HepG2 (cell line): ENCODE results near the gene SOAT1. TPM values are rescaled to one million over a fixed set of nuclear protein-coding genes. Genes with fewer than 3 reads are reported as not detected.

Experiments used
- ATF7 ChIP-seq, 2 experiments: fragments of 450-650 bp in 1 of 2; sonication (generic) in 1 of 2; formaldehyde crosslinking in 1 of 2; IDR thresholded peaks; 2 replicates each; pipeline versions ENCODE4 v1.4.0 to v1.6.1; 2016 to 2020; ENCODE audit warnings: antibody characterized with exemption in 1 of 2, mild to moderate bottlenecking in 1 of 2, missing genetic modification reagents in 1 of 2
- BORCS8-MEF2B ChIP-seq: sonication (generic); formaldehyde crosslinking; IDR thresholded peaks from 2 replicates; pipeline ENCODE4 v1.8.0; 2022; ENCODE audit warnings: mild to moderate bottlenecking, missing genetic modification reagents
- EZH2 ChIP-seq: conservative IDR thresholded peaks from 2 replicates; pipeline ENCODE4 v1.6.1; 2012; ENCODE audit warnings: mild to moderate bottlenecking, low read depth, low read length, moderate library complexity
- HNRNPLL ChIP-seq: fragments of 200-400 bp; formaldehyde crosslinking; IDR thresholded peaks from 2 replicates; pipeline ENCODE4 v1.6.1; 2017; ENCODE audit warnings: mild to moderate bottlenecking, low read depth, low read length; ENCODE audit not compliant: poor library complexity, severe bottlenecking
- IRX3 ChIP-seq: sonication (generic); formaldehyde crosslinking; IDR thresholded peaks from 2 replicates; pipeline ENCODE4 v1.8.1; 2023; ENCODE audit warnings: mild to moderate bottlenecking, low read depth, missing genetic modification reagents, borderline replicate concordance
- KLF9 ChIP-seq: IDR thresholded peaks from 2 replicates; pipeline ENCODE4 v1.6.1; 2016; ENCODE audit warnings: low read depth
- MXD4 ChIP-seq: IDR thresholded peaks from 2 replicates; pipeline ENCODE4 v1.6.1; 2016; ENCODE audit warnings: mild to moderate bottlenecking, missing biosample characterization, missing genetic modification reagents
- NFKB2 ChIP-seq: sonication (generic); formaldehyde crosslinking; IDR thresholded peaks from 2 replicates; pipeline ENCODE4 v1.4.0; 2020; ENCODE audit warnings: missing genetic modification reagents, borderline replicate concordance
- NFYB ChIP-seq: sonication (generic); formaldehyde crosslinking; IDR thresholded peaks from 2 replicates; pipeline ENCODE4 v1.4.0; 2020; ENCODE audit warnings: missing genetic modification reagents
- PCBP1 ChIP-seq: fragments of 200-400 bp; formaldehyde crosslinking; IDR thresholded peaks from 2 replicates; pipeline ENCODE4 v1.6.1; 2017; ENCODE audit warnings: mild to moderate bottlenecking, low read depth, low read length, borderline replicate concordance
- SKI ChIP-seq: fragments of 450-650 bp; IDR thresholded peaks from one replicate; pipeline ENCODE4 v1.6.1; 2018; ENCODE audit warnings: mild to moderate bottlenecking; ENCODE audit not compliant: partially characterized antibody
- SMARCE1 ChIP-seq: fragments of 450-650 bp; IDR thresholded peaks from 2 replicates; pipeline ENCODE4 v1.6.1; 2017; ENCODE audit warnings: borderline replicate concordance
- SP2 ChIP-seq: sonication (generic); formaldehyde crosslinking; IDR thresholded peaks from 2 replicates; pipeline ENCODE4 v1.5.1; 2020; ENCODE audit warnings: mild to moderate bottlenecking, missing genetic modification reagents
- ZFP41 ChIP-seq: sonication (generic); formaldehyde crosslinking; IDR thresholded peaks from 2 replicates; pipeline ENCODE4 v1.4.0; 2020; ENCODE audit warnings: mild to moderate bottlenecking, missing genetic modification reagents, borderline replicate concordance
- ZKSCAN1 ChIP-seq: fragments of 150-350 bp; IDR thresholded peaks from 2 replicates; pipeline ENCODE4 v1.6.1; 2014; ENCODE audit warnings: low read length
- ZNF225 ChIP-seq: sonication (generic); formaldehyde crosslinking; IDR thresholded peaks from 2 replicates; pipeline ENCODE4 v1.4.0; 2020; ENCODE audit warnings: mild to moderate bottlenecking, missing genetic modification reagents
- ZNF263 ChIP-seq: sonication (generic); formaldehyde crosslinking; IDR thresholded peaks from 2 replicates; pipeline ENCODE4 v1.4.0; 2020; ENCODE audit warnings: missing genetic modification reagents
- ZNF543 ChIP-seq: sonication (generic); formaldehyde crosslinking; IDR thresholded peaks from 2 replicates; pipeline ENCODE4 v1.4.0; 2020; ENCODE audit warnings: mild to moderate bottlenecking, missing genetic modification reagents
- polyA plus RNA-seq, 8 experiments: library from polyadenylated mRNA; depleted of rRNA in 3 of 8; stranded (reverse) in 7 of 8; unstranded in 1 of 8; fragments of >200 nt; fragmentation: Illumina TruSeq in 4 of 8; extraction: Trizol in 4 of 8; gene quantifications; 2 replicates each; pipeline versions ENCODE4 v1.2.1 to v1.2.3, GENCODE V29; 2011 to 2016; ENCODE audit warnings: low read depth in 4 of 8, missing spikeins in 1 of 8, mixed read lengths in 1 of 8; ENCODE audit not compliant: insufficient read depth in 1 of 8
- total RNA-seq, 5 experiments: library from RNA; depleted of rRNA; stranded (reverse); fragments of >200 nt; fragmentation: Illumina TruSeq; extraction: Trizol; gene quantifications; 2 replicates each; pipeline ENCODE4 v1.2.3, GENCODE V29; 2016; ENCODE audit warnings: low read depth in 1 of 5
- TF ChIP-seq, protein P1 (sequence below): sonication (generic); formaldehyde crosslinking; IDR thresholded peaks from 2 replicates; pipeline ENCODE4 v1.5.0; 2020; ENCODE audit warnings: missing genetic modification reagents, mild to moderate bottlenecking, borderline replicate concordance
- TF ChIP-seq, protein P2 (sequence below): sonication (generic); formaldehyde crosslinking; IDR thresholded peaks from 2 replicates; pipeline ENCODE4 v1.5.0; 2020; ENCODE audit warnings: missing genetic modification reagents
- TF ChIP-seq, protein P3 (sequence below): IDR thresholded peaks from 2 replicates; pipeline ENCODE4 v1.6.1; 2016; ENCODE audit warnings: control low read depth
- TF ChIP-seq, protein P4 (sequence below): sonication (generic); formaldehyde crosslinking; IDR thresholded peaks from 2 replicates; pipeline ENCODE4 v1.4.0; 2020; ENCODE audit warnings: mild to moderate bottlenecking, missing genetic modification reagents, borderline replicate concordance

The SOAT1 gene
- total and polyA plus RNA-seq, 2 of the 13 experiments (the other 11 are each of a cell fraction or from before 2014, with no cell fraction given) = 22.3 to 52.0 TPM

DNA sequence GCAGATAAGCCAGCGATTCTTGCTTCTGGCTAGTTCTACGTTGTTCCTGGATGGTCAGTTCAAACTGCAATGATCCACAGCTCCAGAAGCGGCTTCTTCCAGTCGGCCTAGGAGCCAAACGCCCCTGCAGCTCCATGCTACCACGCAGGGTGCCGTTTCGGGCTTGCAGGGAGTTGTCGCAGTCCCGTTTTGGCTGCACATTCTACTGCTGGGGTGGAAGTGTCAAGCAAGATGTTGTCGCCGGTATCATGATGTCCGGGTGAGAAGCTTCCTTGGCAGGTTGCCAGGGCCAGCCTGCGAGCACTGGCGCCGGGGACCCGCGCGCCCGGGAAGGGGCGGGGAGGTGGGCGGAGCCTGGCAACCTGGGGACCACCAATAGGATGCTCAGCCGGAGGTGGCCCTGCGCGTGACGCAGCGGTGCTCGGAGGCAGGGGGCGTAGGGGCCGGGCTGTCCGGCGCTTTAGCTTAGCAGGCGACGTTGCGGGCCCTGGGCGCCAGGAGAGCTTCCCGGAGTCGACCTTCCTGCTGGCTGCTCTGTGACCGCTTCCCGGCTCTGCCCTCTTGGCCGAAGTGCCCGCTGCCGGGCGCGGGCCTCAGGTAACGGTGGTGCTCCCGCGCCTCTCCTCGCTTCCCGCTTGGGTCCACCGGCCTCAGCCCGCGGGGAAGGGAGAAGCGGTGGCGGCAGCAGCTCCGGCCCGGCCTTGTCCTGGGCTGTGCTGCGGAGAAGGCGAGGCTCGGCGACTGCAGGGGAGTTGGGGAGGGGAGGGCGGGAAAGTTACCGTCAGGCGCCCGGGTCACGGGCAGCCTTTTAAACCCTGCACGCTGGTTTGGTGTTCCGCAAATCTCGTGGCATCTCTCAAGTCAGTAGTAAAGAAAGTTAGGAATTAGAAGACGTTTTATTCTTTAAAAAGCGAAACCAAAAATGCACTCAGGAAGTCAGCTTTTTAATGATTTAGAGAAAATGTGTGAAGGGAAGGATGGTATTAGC lies at the start of gene SOAT1 (continued):
- TF ChIP-seq, protein P1, sequence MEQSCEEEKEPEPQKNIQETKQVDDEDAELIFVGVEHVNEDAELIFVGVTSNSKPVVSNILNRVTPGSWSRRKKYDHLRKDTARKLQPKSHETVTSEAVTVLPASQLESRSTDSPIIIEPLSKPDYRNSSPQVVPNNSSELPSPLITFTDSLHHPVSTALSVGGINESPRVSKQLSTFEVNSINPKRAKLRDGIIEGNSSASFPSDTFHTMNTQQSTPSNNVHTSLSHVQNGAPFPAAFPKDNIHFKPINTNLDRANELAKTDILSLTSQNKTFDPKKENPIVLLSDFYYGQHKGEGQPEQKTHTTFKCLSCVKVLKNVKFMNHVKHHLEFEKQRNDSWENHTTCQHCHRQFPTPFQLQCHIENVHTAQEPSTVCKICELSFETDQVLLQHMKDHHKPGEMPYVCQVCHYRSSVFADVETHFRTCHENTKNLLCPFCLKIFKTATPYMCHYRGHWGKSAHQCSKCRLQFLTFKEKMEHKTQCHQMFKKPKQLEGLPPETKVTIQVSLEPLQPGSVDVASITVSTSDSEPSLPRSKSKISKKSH (CRISPR knock-in tag) = no peak
- no peak for TF ChIP-seq EZH2
- TF ChIP-seq, protein P2, sequence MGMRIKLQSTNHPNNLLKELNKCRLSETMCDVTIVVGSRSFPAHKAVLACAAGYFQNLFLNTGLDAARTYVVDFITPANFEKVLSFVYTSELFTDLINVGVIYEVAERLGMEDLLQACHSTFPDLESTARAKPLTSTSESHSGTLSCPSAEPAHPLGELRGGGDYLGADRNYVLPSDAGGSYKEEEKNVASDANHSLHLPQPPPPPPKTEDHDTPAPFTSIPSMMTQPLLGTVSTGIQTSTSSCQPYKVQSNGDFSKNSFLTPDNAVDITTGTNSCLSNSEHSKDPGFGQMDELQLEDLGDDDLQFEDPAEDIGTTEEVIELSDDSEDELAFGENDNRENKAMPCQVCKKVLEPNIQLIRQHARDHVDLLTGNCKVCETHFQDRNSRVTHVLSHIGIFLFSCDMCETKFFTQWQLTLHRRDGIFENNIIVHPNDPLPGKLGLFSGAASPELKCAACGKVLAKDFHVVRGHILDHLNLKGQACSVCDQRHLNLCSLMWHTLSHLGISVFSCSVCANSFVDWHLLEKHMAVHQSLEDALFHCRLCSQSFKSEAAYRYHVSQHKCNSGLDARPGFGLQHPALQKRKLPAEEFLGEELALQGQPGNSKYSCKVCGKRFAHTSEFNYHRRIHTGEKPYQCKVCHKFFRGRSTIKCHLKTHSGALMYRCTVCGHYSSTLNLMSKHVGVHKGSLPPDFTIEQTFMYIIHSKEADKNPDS (CRISPR knock-in tag) = no peak
- TF ChIP-seq ZNF543 (CRISPR knock-in tag) = 0 out of 2 replicates have a peak, but pooled peaks have one; percentile 39
- TF ChIP-seq BORCS8-MEF2B (CRISPR knock-in tag) = peak; percentile 23; the same call in 1 of the 2 replicates
- no peak for TF ChIP-seq ATF7 (IDR thresholded peaks at IDR 0.05)
- TF ChIP-seq ATF7 (CRISPR knock-in tag; IDR thresholded peaks at IDR 0.05) = no peak
- TF ChIP-seq NFKB2 (CRISPR knock-in tag) = peak; percentile 80; the same call in 1 of the 2 replicates
- TF ChIP-seq ZKSCAN1 = no peak
- TF ChIP-seq NFYB = peak; percentile 79
- TF ChIP-seq ZFP41 (CRISPR knock-in tag) = no peak
- TF ChIP-seq ZNF263 (CRISPR knock-in tag) = peak; percentile 93
- peak; percentile 95 for TF ChIP-seq HNRNPLL
- TF ChIP-seq SP2 = peak; percentile 44; the same call in 1 of the 2 replicates
- no peak for TF ChIP-seq IRX3
- TF ChIP-seq, protein P3, sequence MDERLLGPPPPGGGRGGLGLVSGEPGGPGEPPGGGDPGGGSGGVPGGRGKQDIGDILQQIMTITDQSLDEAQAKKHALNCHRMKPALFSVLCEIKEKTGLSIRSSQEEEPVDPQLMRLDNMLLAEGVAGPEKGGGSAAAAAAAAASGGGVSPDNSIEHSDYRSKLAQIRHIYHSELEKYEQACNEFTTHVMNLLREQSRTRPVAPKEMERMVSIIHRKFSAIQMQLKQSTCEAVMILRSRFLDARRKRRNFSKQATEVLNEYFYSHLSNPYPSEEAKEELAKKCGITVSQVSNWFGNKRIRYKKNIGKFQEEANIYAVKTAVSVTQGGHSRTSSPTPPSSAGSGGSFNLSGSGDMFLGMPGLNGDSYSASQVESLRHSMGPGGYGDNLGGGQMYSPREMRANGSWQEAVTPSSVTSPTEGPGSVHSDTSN (CRISPR knock-in tag) = no peak
- TF ChIP-seq KLF9 (CRISPR knock-in tag) = 0 out of 2 replicates have a peak, but pooled peaks have one; percentile 28
- TF ChIP-seq PCBP1 = no peak
- TF ChIP-seq ZNF225 (CRISPR knock-in tag) = peak; percentile 81; the same call in 1 of the 2 replicates
- no peak for TF ChIP-seq SMARCE1
- TF ChIP-seq, protein P4, sequence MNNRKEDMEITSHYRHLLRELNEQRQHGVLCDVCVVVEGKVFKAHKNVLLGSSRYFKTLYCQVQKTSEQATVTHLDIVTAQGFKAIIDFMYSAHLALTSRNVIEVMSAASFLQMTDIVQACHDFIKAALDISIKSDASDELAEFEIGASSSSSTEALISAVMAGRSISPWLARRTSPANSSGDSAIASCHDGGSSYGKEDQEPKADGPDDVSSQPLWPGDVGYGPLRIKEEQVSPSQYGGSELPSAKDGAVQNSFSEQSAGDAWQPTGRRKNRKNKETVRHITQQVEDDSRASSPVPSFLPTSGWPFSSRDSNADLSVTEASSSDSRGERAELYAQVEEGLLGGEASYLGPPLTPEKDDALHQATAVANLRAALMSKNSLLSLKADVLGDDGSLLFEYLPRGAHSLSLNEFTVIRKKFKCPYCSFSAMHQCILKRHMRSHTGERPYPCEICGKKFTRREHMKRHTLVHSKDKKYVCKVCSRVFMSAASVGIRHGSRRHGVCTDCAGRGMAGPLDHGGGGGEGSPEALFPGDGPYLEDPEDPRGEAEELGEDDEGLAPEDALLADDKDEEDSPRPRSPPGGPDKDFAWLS (CRISPR knock-in tag) = no peak
- peak; percentile 57; the same call in 1 of the 2 replicates for TF ChIP-seq MXD4
- TF ChIP-seq SKI = no peak
